NCI-H446 (cell line): ENCODE measurements around the gene PLAGL1.
A peak's percentile ranks its signal among the peaks of the same experiment; 100 is the strongest.

Experiments
- DNase-seq, 2 experiments: peaks; one replicate each; lab custom pipeline; 2025; lab: John Stamatoyannopoulos, UW

The PLAGL1 gene

DNA sequence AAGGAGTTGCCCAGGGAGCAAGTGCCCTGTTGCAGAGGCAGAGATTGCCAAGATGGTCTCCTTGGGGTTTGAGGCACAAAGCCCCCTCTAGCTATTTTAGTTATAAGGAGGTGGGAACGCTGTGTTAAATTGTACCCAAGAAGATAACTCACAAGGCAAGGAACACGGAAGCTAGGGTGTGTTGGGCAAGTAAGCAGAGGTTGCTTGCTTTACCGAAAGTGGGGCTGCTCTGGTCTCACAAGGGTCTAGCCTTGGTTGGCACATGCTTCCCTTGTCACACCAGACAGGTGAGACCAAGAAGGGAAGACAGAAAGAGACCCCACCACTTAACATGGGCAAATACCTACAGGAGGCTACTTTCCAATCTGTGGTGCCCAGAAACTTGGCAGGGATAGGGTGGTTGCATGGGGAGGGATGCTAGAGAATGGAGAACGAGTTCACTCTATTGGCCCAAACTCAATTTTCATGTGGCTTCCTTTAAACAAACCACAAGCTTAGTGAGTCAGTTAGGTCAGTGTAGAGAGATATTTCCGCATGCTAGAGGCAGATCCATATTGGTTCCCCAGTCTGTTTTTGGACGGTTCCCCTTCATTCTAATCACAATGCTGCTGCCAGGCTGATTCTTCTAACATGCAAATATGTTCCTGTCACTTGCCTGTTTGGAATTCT, 42.4 kb downstream of the PLAGL1 start:
- DNase-seq: no peak

DNA sequence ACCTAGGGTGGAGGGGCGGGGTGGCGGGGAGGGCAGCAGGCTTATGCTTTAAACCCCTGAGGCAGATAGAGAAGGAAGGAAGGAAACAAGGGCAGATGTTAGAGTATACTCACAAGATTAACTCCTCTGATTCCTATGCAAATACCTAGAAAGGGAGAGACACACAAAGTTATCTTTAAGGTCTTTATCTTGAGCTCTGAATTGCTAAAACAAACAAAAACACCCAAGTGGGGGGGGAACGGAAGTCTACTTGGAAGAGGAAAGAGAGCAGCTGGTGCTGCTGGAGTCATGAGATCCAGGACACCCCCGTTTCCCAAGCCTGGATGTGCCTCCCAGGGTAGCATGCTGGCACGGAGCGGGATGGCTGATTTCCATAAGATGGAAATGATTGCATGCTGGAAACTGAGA, 43.4 kb downstream of the PLAGL1 start:
- DNase-seq: no peak

- no peak for DNase-seq
These were observed 44.7 kb downstream of the PLAGL1 start for GRCh38 chr6:143963158-143963919.

- no peak for DNase-seq
These were observed 45.9 kb downstream of the PLAGL1 start for GRCh38 chr6:143961886-143962878.

- no peak for DNase-seq
These were observed 47.0 kb downstream of the PLAGL1 start for GRCh38 chr6:143961066-143961465.

DNA sequence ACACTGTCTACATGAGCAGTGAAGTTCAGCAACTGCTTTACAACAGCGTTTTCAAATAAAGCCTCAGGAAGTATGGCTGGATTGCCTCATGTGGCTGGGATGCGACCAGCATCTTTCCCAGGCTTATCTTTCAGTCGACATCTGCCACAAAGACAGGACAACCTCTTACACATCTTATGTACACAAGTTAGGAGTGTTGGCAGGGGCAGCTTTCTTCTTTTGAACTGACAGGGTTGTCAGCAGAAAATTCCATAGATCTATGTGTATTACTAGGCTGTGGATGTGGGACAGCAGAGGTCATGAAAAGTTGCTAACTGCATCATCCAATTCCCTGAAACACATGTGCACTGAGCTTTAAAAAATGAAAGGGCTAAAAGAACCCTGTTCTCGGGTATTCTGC, 48.1 kb downstream of the PLAGL1 start:
- DNase-seq: no peak

DNA sequence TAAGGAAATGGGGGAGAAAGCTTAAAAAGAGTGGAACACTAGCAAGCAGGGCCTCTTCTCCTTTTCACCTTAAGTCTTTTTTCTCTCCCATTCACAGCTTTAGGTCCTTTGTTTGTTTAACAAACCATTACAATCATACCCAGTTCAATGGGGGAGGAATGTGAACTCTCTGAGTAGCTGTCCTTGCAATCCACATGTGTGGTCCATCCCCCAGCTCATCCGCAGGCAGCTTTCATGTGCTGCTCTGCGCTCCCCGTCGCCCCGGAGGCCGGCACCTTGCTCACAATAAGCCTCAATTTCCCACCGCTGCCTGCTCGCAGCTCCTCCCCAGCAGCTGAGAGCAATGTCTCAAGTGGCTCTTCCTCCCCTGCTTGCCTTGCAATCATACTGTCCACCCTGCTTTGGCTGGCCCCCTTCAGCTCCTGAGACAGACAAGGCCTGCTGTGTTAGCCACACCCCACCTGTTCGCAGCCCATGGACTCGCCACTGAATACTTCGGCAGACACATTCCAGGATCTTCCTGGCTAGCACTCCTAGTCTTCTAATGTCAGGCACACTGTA, 49.1 kb downstream of the PLAGL1 start:
- no peak for DNase-seq

- DNase-seq: no peak
These were observed 50.3 kb downstream of the PLAGL1 start for GRCh38 chr6:143957679-143958274.

DNA sequence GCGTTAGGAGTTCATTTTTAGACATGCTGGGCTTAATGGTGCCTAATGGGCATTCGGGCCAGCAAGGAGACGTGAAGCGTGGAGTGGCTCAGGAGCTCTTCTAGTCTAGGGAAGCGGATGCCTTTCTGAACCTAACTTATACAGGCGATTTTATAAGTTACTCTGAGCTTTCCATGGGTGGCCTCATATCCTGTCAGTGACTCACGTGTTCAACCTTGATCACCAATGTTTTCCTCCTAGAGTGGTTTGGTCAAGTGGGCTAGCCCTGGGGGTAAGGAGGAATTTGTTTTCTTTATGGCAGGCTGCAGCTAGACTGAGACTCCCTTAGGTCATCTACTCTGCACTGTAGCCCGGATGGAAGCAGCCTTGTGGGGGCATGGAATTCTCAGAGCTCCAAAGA, 52.1 kb downstream of the PLAGL1 start:
- no peak for DNase-seq

- no peak for DNase-seq
These were observed 54.1 kb downstream of the PLAGL1 start for GRCh38 chr6:143953922-143954321.

GRCh38 chr6:143952947-143953701, 54.9 kb downstream of the PLAGL1 start:
- no peak for DNase-seq

DNA sequence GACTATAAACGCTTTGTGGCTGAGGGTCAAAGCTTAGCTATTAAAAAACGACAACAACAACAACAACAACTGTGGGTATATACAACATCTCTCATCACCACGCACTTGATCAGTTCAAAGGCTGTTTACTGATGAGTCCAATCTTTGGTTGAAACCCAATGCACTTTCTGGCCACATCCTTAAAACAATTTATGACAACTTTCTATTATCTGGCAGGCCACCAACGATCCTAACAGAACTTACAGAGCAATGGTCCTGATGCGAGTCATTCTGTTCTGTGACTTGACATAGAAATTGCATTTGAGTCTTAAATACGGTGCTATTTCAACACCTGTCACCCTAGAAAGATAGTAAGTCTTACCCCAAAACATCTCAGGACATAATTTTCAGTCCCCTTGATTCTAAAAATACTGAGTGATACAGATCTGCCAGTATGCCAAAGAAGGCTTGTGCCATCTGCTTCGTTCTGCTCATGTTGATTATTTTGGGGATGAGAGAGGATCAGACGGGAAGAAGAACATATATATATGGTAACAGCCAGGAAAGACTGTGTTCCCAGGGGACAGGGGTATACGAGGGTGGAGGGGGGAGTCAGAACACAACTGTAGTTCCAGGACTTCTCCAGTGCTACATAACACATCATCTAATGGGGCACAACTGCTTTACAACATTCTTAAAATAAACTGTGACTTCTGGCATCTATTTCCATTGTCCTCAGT, 55.8 kb downstream of the PLAGL1 start:
- no peak for DNase-seq

- no peak for DNase-seq
These were observed 57.2 kb downstream of the PLAGL1 start for GRCh38 chr6:143950875-143951274.

- no peak for DNase-seq
These were observed 58.1 kb downstream of the PLAGL1 start for GRCh38 chr6:143949962-143950361.

DNA sequence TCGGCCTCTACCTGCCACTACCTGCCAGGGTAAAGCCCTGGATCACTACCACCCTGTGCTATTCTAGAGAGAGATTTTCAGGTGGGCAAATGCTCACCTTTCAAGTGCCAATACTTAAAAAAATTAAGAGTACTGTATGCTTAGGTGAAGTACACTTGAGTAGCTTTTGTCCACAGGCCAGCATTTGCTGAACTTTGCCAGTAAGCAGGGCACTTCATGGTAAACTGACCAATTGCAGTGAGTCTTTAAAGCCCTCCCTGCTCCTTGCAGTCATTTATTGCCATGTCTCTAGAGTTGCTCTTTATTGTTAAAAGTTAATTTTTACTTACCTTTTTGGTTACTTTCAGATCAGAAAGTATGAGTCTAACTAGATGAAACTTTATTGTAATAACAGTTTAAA, 58.5 kb downstream of the PLAGL1 start:
- no peak for DNase-seq

- no peak for DNase-seq
These were observed 59.9 kb downstream of the PLAGL1 start for GRCh38 chr6:143948208-143948607.

DNA sequence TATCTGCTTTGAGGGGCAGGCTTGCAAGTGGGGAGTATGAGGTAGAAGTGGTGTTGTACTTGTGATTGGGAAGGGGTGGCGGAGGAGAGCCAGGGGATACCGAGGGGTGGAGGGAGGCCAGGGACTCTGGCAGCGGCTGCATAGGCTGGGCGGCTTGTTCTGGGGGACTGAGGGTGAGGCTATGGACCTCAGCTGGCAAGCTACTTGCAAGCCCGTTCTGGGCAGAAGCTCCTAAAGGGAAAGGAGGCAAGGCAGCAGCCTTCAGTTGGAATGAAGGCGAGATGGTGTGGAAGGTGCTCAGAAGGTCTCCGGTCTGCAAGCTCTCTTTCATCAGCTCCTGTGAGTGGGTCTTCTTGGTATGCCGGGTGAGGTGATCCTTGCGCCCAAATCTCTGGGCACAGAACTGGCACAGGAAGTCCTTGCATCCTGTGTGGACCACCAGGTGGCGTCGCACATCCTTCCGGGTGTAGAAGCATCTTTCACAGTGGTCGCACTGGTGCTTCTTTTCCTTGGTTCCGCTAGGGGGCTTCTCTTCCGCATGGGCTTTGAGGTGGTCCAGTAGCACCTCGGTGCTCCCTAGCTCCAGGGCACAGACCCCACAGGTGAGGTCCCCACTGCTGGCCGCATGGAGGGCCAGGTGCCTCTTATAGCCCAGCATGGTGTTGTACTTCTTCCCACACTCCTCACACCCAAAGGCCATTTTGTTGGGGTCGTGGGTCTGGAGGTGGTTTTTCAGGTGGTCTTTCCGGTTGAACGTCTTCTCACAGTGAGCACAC, 66.0 kb downstream of the PLAGL1 start:
- peak; percentile 4 to 38 for DNase-seq

DNA sequence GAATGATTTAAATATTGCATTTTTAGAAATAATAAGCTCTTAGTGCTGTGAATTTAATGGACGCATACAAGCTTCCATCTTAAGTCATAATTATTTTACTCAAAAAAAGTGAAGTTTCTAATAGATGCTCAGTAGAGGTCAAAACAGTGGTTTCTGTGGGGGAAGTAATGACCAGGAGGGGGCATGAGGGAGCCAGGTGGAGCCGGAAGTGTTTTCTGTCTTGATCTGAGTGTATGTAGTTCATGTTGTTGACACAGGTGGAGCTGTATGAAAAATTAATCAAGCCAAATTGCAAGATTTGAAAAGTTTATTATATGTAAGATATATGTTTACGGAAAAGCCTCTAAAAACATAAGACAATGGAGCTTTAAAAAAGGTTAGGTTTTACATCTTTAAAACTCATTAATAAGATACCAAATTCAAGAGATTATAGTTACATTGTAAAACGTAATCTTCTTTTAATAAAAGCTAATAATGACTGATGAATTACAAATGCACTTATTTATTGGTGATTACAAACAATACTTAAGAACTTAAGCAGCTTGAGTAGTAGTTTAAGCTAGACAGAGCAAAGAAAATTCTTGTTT, 68.0 kb downstream of the PLAGL1 start:
- no peak for DNase-seq

DNA sequence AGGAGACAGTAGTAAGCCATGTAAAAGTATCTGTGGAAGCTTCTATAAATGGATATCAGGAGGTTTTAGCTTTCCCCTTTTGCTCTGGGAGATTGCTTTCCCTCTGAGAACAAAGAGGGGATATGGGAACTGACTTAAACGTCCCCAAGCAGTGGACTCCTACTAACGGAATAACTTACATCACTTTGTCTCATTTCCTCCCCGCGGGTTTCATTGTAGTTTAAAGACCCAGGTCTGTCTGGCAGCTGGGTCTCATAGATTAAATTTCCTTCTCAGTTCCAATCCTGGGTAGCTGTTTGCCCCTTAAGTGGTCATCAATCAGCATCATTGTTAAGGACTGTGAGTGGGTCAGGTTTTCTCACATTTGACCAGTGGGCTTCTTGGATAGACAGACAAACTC, 68.7 kb downstream of the PLAGL1 start:
- no peak for DNase-seq
